Subcutaneous adipose tissue (tissue), 4 donors: ENCODE results near the gene MTMR12. TPM values are rescaled to one million over a fixed set of nuclear protein-coding genes. Genes with fewer than 3 reads are reported as not detected.

Experiments used
- total RNA-seq, 4 donors: library from RNA; depleted of rRNA; stranded (reverse); fragments of >200 nt; gene quantifications; one replicate each; pipeline ENCODE4 v1.1.0, GENCODE V29; 2016
- TF ChIP-seq, protein P1 (sequence below): fragments of 450-650 bp; IDR thresholded peaks from one replicate; pipeline ENCODE4 v1.5.1; 2016; ENCODE audit warnings: low read depth, mild to moderate bottlenecking, control low read depth, antibody characterized with exemption, moderate library complexity

The MTMR12 gene
- total RNA-seq, 4 donors from 2014 or later = 41.8 to 96.0 (median 62.3) TPM

DNA sequence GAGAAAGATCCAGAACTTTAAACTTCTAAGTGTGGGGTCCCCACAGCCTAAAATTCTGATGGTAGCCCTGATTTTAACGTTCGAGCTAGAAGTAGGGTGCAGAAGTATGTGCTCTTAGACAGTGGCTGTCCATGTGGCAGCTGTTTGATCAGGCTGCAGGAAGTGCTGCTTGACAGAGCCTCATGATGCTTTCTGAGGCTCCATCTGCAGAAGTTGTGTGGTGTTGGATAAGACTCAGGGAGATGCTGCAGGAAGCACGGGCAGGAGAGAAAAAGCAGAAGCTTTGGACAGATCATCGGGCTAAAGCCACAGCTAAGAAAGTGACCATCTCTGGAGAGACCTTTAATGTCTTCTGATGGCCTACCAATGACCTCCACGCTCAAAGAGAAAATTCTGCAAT is 8.1 kb downstream of the MTMR12 start:
- TF ChIP-seq, protein P1, sequence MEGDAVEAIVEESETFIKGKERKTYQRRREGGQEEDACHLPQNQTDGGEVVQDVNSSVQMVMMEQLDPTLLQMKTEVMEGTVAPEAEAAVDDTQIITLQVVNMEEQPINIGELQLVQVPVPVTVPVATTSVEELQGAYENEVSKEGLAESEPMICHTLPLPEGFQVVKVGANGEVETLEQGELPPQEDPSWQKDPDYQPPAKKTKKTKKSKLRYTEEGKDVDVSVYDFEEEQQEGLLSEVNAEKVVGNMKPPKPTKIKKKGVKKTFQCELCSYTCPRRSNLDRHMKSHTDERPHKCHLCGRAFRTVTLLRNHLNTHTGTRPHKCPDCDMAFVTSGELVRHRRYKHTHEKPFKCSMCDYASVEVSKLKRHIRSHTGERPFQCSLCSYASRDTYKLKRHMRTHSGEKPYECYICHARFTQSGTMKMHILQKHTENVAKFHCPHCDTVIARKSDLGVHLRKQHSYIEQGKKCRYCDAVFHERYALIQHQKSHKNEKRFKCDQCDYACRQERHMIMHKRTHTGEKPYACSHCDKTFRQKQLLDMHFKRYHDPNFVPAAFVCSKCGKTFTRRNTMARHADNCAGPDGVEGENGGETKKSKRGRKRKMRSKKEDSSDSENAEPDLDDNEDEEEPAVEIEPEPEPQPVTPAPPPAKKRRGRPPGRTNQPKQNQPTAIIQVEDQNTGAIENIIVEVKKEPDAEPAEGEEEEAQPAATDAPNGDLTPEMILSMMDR = no peak

DNA sequence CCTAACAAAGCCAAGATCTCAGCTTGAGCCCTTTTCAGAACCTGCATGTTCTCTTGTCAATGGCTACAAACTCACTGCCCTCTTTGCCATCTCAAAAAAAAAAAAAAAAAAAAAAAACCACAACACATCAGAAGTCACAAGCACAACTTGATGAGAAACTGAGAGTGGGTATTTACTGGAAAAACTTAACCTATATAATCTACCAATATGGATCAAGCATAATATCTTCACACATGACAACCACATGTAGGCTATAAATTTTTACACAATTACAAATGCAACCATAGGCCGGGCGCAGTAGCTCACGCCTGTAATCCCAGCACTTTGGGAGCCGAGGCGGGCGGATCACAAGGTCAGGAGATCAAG is 9.0 kb downstream of the MTMR12 start:
- TF ChIP-seq, protein P1 = no peak

DNA sequence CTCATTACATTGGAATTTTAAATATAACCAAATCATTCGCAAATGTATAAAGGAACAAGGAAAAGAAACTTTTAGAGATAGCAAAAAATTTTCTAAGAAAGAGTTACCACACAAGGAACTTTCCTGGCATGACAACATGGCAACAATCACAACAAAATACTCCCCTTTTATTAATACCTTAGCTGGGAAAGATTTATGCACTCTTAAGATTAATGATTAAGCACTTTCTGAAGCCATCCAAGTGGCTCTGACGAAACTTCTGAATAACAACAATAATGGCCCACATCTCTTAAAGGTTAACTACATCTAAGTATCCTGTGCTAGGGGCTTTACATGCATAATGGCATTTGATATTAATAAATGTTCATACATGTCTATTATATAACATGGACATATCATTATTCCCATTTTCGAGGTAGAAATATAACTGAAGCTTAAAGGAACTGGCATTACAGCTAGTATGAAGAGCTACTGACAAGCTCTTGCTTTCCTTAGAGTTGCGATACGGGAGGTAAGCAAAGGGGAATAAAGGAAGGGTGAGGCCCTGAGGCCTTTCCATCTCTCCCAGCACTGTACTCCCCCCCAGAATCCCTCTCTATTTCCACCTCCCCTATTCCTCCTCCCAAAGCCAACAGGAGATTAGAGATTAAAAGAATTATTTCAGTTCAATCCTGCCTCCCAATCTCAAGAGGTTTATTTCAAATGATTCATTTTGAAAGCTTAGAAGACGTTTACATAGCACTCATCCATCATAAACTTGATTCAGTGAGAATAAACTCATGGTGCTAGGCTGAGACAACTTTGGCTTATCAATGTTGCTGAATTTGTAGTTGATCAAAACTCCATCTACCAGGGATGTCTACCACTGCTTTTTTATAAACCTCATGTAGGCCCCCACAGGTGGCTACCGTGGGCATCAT is 9.6 kb downstream of the MTMR12 start:
- TF ChIP-seq, protein P1 = no peak

DNA sequence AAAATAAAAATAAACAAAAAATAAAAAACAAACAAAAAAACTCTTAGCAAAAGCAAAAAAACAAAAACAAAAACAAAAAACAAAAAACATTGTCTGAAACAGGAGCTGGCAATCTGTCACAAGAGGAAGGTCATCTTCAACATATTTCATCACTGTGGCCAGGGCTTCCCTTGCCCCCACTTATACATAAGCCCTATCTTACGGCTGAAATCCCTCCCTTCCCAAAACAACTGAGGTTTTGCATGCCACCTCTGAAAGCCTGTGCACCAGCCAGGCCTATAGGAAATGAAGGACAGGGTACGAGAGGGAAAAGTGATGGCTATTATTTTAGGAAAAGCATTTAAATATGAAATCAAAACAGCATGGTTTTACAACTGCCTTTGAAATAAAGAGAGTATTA is 10.8 kb downstream of the MTMR12 start:
- TF ChIP-seq, protein P1 = no peak

DNA sequence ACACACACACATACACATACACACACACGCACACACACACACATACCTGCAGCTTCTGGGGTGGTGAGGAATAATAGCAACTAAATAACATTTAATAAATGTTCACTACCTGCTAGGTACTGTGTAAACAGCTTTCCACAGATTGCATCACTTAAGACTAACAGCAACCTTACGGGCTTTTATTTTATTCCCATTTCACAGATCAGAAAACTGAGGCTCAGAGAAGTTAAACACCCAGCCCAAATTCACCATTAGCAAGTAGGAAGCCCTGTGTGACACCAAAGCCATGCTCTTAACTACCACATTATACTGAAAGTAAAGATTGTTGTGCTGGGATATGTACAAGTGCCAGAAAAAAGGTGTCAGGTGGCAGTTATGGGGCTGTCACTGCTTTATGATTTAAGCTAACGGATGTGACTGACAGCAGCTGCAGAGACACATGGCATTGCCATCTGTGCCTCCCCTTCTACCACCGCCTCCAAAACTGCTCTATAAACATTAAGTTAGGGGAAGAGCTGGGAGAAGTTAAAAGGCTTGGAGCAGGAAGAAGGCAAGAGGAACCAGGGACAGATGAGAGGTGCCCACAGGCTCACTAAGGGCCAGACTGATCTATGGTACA is 13.6 kb downstream of the MTMR12 start:
- TF ChIP-seq, protein P1 = no peak

DNA sequence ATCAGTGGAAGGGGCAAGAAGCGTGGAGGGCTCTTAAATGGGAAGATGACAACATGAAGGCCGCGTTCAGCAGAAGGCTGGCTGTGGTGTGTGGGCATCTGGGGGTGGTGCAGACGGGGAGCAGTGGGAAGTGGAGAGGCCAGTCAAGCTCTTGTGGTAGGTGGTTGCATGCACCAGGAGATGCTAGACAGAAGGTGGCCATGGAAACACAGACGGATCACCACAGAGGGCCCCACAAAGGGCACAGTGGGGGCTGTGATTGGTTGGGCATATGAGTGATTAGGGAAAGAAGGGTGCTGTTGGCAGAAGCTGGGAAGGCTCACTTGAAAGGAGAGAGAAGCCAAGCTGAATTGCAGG is 14.7 kb downstream of the MTMR12 start:
- TF ChIP-seq, protein P1 = no peak
